ENCODE results near the gene PDIA2.

The PDIA2 gene

GRCh38 chr16:309476-309875, 26.5 kb downstream of the PDIA2 start:
- FAIRE-seq (no peak), DNase-seq (ENCODE audit: insufficient read length) (no peak)
- TF ChIP-seq TAF1 (IDR thresholded peaks at IDR 0.05; ENCODE audit: borderline replicate concordance, low read depth, low read length) (no peak), POLR2A (IDR thresholded peaks at IDR 0.05; ENCODE audit: low read depth, low read length) (no peak), POLR2AphosphoS5 (IDR thresholded peaks at IDR 0.05; ENCODE audit: low read depth, low read length) (no peak)

- DNase-seq (ENCODE audit: insufficient read length) (no peak), FAIRE-seq (no peak)
- no peak for TF ChIP-seq TAF1 (IDR thresholded peaks at IDR 0.05; ENCODE audit: borderline replicate concordance, low read depth, low read length)
- TF ChIP-seq POLR2A (IDR thresholded peaks at IDR 0.05; ENCODE audit: low read depth, low read length), result no peak
- no peak for TF ChIP-seq POLR2AphosphoS5 (IDR thresholded peaks at IDR 0.05; ENCODE audit: low read depth, low read length)
These were observed 28.8 kb downstream of the PDIA2 start for GRCh38 chr16:311725-312124.

- TF ChIP-seq TAF1 (IDR thresholded peaks at IDR 0.05; ENCODE audit: borderline replicate concordance, low read depth, low read length) (no peak), POLR2A (IDR thresholded peaks at IDR 0.05; ENCODE audit: low read depth, low read length) (no peak), POLR2AphosphoS5 (IDR thresholded peaks at IDR 0.05; ENCODE audit: low read depth, low read length) (no peak)
- DNase-seq (ENCODE audit: insufficient read length) (no peak), FAIRE-seq (no peak)
These were observed 31.4 kb downstream of the PDIA2 start for GRCh38 chr16:314351-314750.

- no peak for TF ChIP-seq POLR2AphosphoS5 (IDR thresholded peaks at IDR 0.05; ENCODE audit: low read depth, low read length)
- no peak for TF ChIP-seq TAF1 (IDR thresholded peaks at IDR 0.05; ENCODE audit: borderline replicate concordance, low read depth, low read length)
- no peak for TF ChIP-seq POLR2A (IDR thresholded peaks at IDR 0.05; ENCODE audit: low read depth, low read length)
- FAIRE-seq (no peak), DNase-seq (ENCODE audit: insufficient read length) (no peak)
These were observed 31.9 kb downstream of the PDIA2 start for GRCh38 chr16:314795-315299.

GRCh38 chr16:316741-317464, 33.9 kb downstream of the PDIA2 start:
- no peak for FAIRE-seq
- DNase-seq (ENCODE audit: insufficient read length), result no peak
- no peak for TF ChIP-seq POLR2A (IDR thresholded peaks at IDR 0.05; ENCODE audit: low read depth, low read length)
- TF ChIP-seq POLR2AphosphoS5 (IDR thresholded peaks at IDR 0.05; ENCODE audit: low read depth, low read length), result no peak
- no peak for TF ChIP-seq TAF1 (IDR thresholded peaks at IDR 0.05; ENCODE audit: borderline replicate concordance, low read depth, low read length)

- TF ChIP-seq TAF1 (IDR thresholded peaks at IDR 0.05; ENCODE audit: borderline replicate concordance, low read depth, low read length) (no peak), POLR2A (IDR thresholded peaks at IDR 0.05; ENCODE audit: low read depth, low read length) (no peak), POLR2AphosphoS5 (IDR thresholded peaks at IDR 0.05; ENCODE audit: low read depth, low read length) (no peak)
- DNase-seq (ENCODE audit: insufficient read length) (no peak), FAIRE-seq (no peak)
These were observed 34.6 kb downstream of the PDIA2 start for GRCh38 chr16:317583-317982.

- FAIRE-seq (no peak), DNase-seq (ENCODE audit: insufficient read length) (no peak)
- TF ChIP-seq TAF1 (IDR thresholded peaks at IDR 0.05; ENCODE audit: borderline replicate concordance, low read depth, low read length), result no peak
- no peak for TF ChIP-seq POLR2A (IDR thresholded peaks at IDR 0.05; ENCODE audit: low read depth, low read length)
- TF ChIP-seq POLR2AphosphoS5 (IDR thresholded peaks at IDR 0.05; ENCODE audit: low read depth, low read length), result no peak
These were observed 35.7 kb downstream of the PDIA2 start for GRCh38 chr16:318628-319027.

GRCh38 chr16:320206-320605, 37.2 kb downstream of the PDIA2 start:
- TF ChIP-seq POLR2A (IDR thresholded peaks at IDR 0.05; ENCODE audit: low read depth, low read length), result no peak
- no peak for TF ChIP-seq POLR2AphosphoS5 (IDR thresholded peaks at IDR 0.05; ENCODE audit: low read depth, low read length)
- no peak for TF ChIP-seq TAF1 (IDR thresholded peaks at IDR 0.05; ENCODE audit: borderline replicate concordance, low read depth, low read length)
- FAIRE-seq (no peak), DNase-seq (ENCODE audit: insufficient read length) (no peak)

GRCh38 chr16:321532-321931, 38.6 kb downstream of the PDIA2 start:
- TF ChIP-seq POLR2AphosphoS5 (IDR thresholded peaks at IDR 0.05; ENCODE audit: low read depth, low read length), result no peak
- no peak for TF ChIP-seq POLR2A (IDR thresholded peaks at IDR 0.05; ENCODE audit: low read depth, low read length)
- no peak for TF ChIP-seq TAF1 (IDR thresholded peaks at IDR 0.05; ENCODE audit: borderline replicate concordance, low read depth, low read length)
- DNase-seq (ENCODE audit: insufficient read length) (no peak), FAIRE-seq (no peak)

GRCh38 chr16:322476-323143, 39.6 kb downstream of the PDIA2 start:
- TF ChIP-seq TAF1 (IDR thresholded peaks at IDR 0.05; ENCODE audit: borderline replicate concordance, low read depth, low read length) (no peak), POLR2A (IDR thresholded peaks at IDR 0.05; ENCODE audit: low read depth, low read length) (no peak), POLR2AphosphoS5 (IDR thresholded peaks at IDR 0.05; ENCODE audit: low read depth, low read length) (no peak)
- no peak for FAIRE-seq
- DNase-seq (ENCODE audit: insufficient read length), result no peak

GRCh38 chr16:324201-324450, 41.2 kb downstream of the PDIA2 start:
- no peak for TF ChIP-seq POLR2AphosphoS5 (IDR thresholded peaks at IDR 0.05; ENCODE audit: low read depth, low read length)
- TF ChIP-seq POLR2A (IDR thresholded peaks at IDR 0.05; ENCODE audit: low read depth, low read length), result no peak
- TF ChIP-seq TAF1 (IDR thresholded peaks at IDR 0.05; ENCODE audit: borderline replicate concordance, low read depth, low read length), result no peak
- DNase-seq (ENCODE audit: insufficient read length) (no peak), FAIRE-seq (no peak)
